ENCODE results near the gene PBX1.

The PBX1 gene

GRCh38 chr1:164733734-164734133, 174.8 kb downstream of the PBX1 start:
- DNase-seq = no peak

GRCh38 chr1:164735315-164736052, 176.5 kb downstream of the PBX1 start:
- DNase-seq = no peak

GRCh38 chr1:164736137-164736536, 177.2 kb downstream of the PBX1 start:
- DNase-seq = no peak

GRCh38 chr1:164739189-164739588, 180.2 kb downstream of the PBX1 start:
- DNase-seq = no peak

- no peak for DNase-seq
These were observed 181.1 kb downstream of the PBX1 start for GRCh38 chr1:164740000-164740526.

- DNase-seq = no peak
These were observed 183.8 kb downstream of the PBX1 start for GRCh38 chr1:164742745-164743144.

GRCh38 chr1:164743976-164744375, 185.0 kb downstream of the PBX1 start:
- DNase-seq = no peak

GRCh38 chr1:164745736-164746135, 186.8 kb downstream of the PBX1 start:
- DNase-seq = no peak

GRCh38 chr1:164746632-164747031, 187.6 kb downstream of the PBX1 start:
- DNase-seq = no peak

GRCh38 chr1:164748253-164748899, 189.4 kb downstream of the PBX1 start:
- DNase-seq = no peak

- no peak for DNase-seq
These were observed 194.6 kb downstream of the PBX1 start for GRCh38 chr1:164753521-164754077.

GRCh38 chr1:164754088-164754600, 195.2 kb downstream of the PBX1 start:
- no peak for DNase-seq

GRCh38 chr1:164755690-164756089, 196.7 kb downstream of the PBX1 start:
- DNase-seq = no peak

- no peak for DNase-seq
These were observed 197.8 kb downstream of the PBX1 start for GRCh38 chr1:164756741-164757140.

GRCh38 chr1:164757625-164758024, 198.6 kb downstream of the PBX1 start:
- no peak for DNase-seq

- no peak for DNase-seq
These were observed 200.3 kb downstream of the PBX1 start for GRCh38 chr1:164759144-164759920.

- no peak for DNase-seq
These were observed 201.0 kb downstream of the PBX1 start for GRCh38 chr1:164759979-164760469.

GRCh38 chr1:164760569-164760968, 201.6 kb downstream of the PBX1 start:
- DNase-seq = no peak

- DNase-seq = no peak
These were observed 202.0 kb downstream of the PBX1 start for GRCh38 chr1:164761009-164761408.

GRCh38 chr1:164763098-164763497, 204.1 kb downstream of the PBX1 start:
- no peak for DNase-seq

GRCh38 chr1:164764333-164764732, 205.3 kb downstream of the PBX1 start:
- DNase-seq = no peak

GRCh38 chr1:164765557-164765956, 206.6 kb downstream of the PBX1 start:
- DNase-seq = no peak
